Right cardiac atrium (tissue), 5 donors: Measurements from ENCODE around the gene NPLOC4. TPM values are rescaled to one million over a fixed set of nuclear protein-coding genes. Genes with fewer than 3 reads are reported as not detected.

Source experiments
- ATAC-seq, 2 donors: fragments of 200-7000 bp; cut with Tn5 transposase; one replicate each; pipeline versions ENCODE4 v1.8.0 to v1.9.1; 2020; ENCODE audit warnings: moderate library complexity in 2 of 2, mild to moderate bottlenecking in 1 of 2
- DNase-seq, 3 donors: peaks; one replicate each; pipeline ENCODE4 v3.0.0-alpha.2; 2020
- H3K27ac ChIP-seq: one replicate; pipeline ENCODE4 v1.5.1; 2013; ENCODE audit warnings: mild to moderate bottlenecking, low read length, control low read depth, moderate library complexity
- H3K27me3 ChIP-seq: one replicate; pipeline ENCODE4 v1.6.1; 2013; ENCODE audit not compliant: control insufficient read depth, insufficient read depth
- H3K4me1 ChIP-seq: one replicate; pipeline ENCODE4 v1.6.1; 2013; ENCODE audit warnings: low read length; ENCODE audit not compliant: control insufficient read depth, insufficient read depth
- H3K4me3 ChIP-seq: one replicate; pipeline ENCODE4 v1.5.1; 2013; ENCODE audit warnings: low read length, control low read depth
- H3K9me3 ChIP-seq: one replicate; pipeline ENCODE4 v1.6.1; 2013; ENCODE audit warnings: low read length; ENCODE audit not compliant: control insufficient read depth
- WGBS: extraction: QIAGEN DNeasy Blood & Tissue Kit; methylation state at CpG from one replicate; pipeline ENCODE4 v1.1.7; 2013; 5-methylcytosine and 5-hydroxymethylcytosine counted together
- intact Hi-C, 4 donors: fragments of 100-400 bp; cut with DNase I; formaldehyde crosslinking; loops; one replicate each; pipeline versions ENCODE4 v1.11.0 to v1.14.0; 2022 to 2023
- polyA plus RNA-seq: library from polyadenylated mRNA; stranded (reverse); fragments of 200-250 nt; gene quantifications from one replicate; pipeline ENCODE4 v1.2.3, GENCODE V29; 2013
- total RNA-seq, 4 donors: library from RNA; stranded (reverse); fragmentation: NEBNext Ultra II Directional; extraction: Animal tissue kit (Norgen Biotek cat#: 25700); gene quantifications; one replicate each; pipeline ENCODE4 v1.2.1, GENCODE V29; 2021
- donor health status: healthy with polysubstance abuse.
- donor health status: DM: no; HTN: yes; CAD: no.
- donor health status: DM: no; HTN: no; CAD: no.
- donor health status: DM: no; HTN: yes; CAD: no; lungs with severe emphysema.
- donor health status: DM: yes; HTN: yes; CAD: no.

Gene NPLOC4
- total and polyA plus RNA-seq, 5 donors, result 36.8 to 106 (median 85.1) TPM

GRCh38 chr17:81515530-81516041, 121.3 kb downstream of the NPLOC4 start:
- Histone ChIP-seq H3K27ac (peak overlapping the region; percentile 99), H3K27me3 (no peaks in the 10 kb centered on the region), H3K4me3 (peak overlapping the region; percentile 74), H3K4me1 (peaks cover 5% of the 10 kb centered on the region), H3K9me3 (no peaks in the 10 kb centered on the region)
- ATAC-seq, result no peak
- intact Hi-C loops, result loop anchor here in 1 of 4 donors (5.0 kb wide), 1 partner anchor 37 kb away; the partner anchor contains the start of gene FAAP100
- DNase-seq, result peak in 2 of 3 donors; percentile 66 to 69
- 51% methylated on average over 19 of the region's 19 CpGs for WGBS

DNA sequence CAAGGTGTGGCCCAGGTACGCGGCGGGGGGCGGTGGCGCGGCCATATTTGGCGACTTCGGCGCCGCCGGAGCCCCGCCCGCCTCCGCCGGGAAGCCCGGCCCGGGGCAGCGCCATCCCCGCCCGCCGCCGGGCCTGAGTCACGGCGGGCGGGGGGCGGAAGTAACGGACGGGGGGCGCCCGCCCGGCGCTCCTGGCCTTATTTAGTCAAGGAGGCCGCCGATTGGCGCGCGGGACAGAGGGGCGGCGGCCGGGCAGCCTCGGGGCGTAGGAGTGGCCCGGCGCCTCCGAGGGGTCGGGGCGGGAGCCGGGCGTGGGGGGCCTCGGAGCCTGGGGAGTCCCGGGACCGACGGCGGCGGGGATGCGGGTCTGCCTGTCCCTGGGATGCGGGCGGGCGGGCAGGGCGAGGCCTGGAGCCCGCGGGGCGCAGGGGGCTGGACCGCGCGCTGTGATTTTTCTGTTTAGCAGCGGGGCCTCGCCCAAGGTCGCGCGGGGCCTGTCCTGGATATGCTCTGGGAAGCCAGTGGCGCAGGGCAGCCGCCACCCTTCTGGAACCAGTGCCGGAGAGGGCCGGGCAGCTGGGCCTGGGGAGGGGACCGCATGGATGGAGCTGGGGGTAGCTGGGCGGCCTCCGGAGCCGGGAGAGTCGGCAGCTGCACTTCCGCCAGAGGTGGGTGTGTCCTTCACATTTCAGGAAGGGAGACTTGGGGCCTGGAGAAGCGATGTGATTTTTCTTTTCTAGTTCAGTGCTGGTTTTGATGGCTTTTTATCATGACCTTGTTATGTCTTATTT, 122.0 kb downstream of the NPLOC4 start:
- peak; percentile 87 to 95 (median 92) for DNase-seq
- peak; percentile 52 to 55 for ATAC-seq
- H3K4me3 ChIP-seq, result peak overlapping the region; percentile 74
- H3K27me3 ChIP-seq, result no peaks in the 10 kb centered on the region
- peaks cover 5% of the 10 kb centered on the region for H3K4me1 ChIP-seq
- no peaks in the 10 kb centered on the region for H3K9me3 ChIP-seq
- intact Hi-C loops, result loop anchor here in 1 of 4 donors (5.0 kb wide), 1 partner anchor 37 kb away; the partner anchor contains the start of gene FAAP100
- under 1% methylated on average over 82 of the region's 82 CpGs for WGBS
- H3K27ac ChIP-seq, result peak overlapping the region; percentile 99

- Histone ChIP-seq H3K27ac (peak overlapping the region; percentile 99), H3K9me3 (no peaks in the 10 kb centered on the region), H3K4me1 (peaks cover 5% of the 10 kb centered on the region), H3K4me3 (peak overlapping the region; percentile 74), H3K27me3 (no peaks in the 10 kb centered on the region)
- DNase-seq (no peak), ATAC-seq (no peak)
- WGBS, result under 1% methylated on average over 34 of the region's 34 CpGs
- intact Hi-C loops, result no loop called here
Observed at GRCh38 chr17:81514489-81514738, 122.5 kb downstream of the NPLOC4 start.

- H3K4me1 ChIP-seq, result peaks cover 5% of the 10 kb centered on the region
- under 1% methylated on average over 64 of the region's 64 CpGs for WGBS
- peak overlapping the region; percentile 99 for H3K27ac ChIP-seq
- intact Hi-C loops, result no loop called here
- no peaks in the 10 kb centered on the region for H3K9me3 ChIP-seq
- DNase-seq (peak; percentile 70 to 89 (median 88)), ATAC-seq (peak; percentile 18 to 39)
- no peaks in the 10 kb centered on the region for H3K27me3 ChIP-seq
- peak overlapping the region; percentile 74 for H3K4me3 ChIP-seq
Observed at GRCh38 chr17:81513753-81514488, 123.0 kb downstream of the NPLOC4 start.

- Histone ChIP-seq H3K27me3 (no peaks in the 10 kb centered on the region), H3K4me1 (peaks cover 2% of the 10 kb centered on the region), H3K27ac (peak overlapping the region; percentile 99), H3K4me3 (peak overlapping the region; percentile 74), H3K9me3 (no peaks in the 10 kb centered on the region)
- DNase-seq (peak; percentile 69 to 88 (median 86)), ATAC-seq (peak; percentile 10)
- WGBS, result under 1% methylated on average over 23 of the region's 23 CpGs
- intact Hi-C loops, result no loop called here
Observed at GRCh38 chr17:81513372-81513752, 123.5 kb downstream of the NPLOC4 start.

DNA sequence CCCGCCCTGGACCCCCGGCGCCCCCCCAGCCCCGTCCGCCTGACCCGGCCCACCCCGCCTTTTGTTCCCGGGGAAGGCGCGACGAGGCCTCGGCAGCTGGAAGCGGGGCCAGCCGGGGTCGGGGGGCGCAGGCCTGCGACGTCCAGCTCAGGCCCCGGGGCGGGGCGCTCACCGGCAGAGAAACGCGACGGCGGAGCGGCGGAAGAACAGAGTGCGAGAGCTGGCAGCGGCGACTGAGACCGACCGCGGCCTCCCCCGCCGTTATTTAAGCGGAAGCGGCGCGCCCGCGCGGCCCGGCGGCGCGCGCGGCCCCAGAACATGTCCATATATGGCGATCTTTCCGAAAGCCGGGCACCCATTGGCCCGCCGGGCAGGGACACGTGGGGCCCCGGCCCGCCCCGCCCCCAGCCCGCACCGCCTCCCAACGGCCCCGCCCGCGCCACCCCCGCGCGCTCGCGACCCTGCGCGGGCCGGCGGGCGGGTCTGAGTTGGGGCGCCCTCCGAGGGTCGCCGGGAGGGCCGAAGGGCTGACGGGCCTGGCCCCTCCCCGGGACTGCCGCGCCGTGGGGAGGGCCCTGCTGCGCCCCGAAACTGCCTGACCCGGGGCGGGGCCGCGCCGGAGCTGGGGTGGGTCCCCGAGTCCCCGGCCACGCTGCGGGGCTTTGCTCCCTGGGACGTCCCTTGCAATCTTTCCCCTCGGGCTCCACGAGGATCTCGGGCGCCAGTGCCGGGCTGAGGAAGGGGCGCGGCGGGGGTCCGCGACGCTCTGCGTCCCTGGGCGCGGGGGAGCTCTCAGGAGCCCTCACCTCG, 124.1 kb downstream of the NPLOC4 start, which contains the start of gene ACTG1:
Gene ACTG1, minus strand, starts transcription at position 238 of the 810 bp plus-strand sequence. CDS start 445 bp downstream, outside the sequence.
- DNase-seq, result peak; percentile 94 to 98 (median 97)
- Histone ChIP-seq H3K9me3 (no peaks in the 10 kb centered on the region), H3K4me3 (peak within 1 kb of the TSS; percentile 74), H3K27ac (peak within 1 kb of the TSS; percentile 99), H3K4me1 (no peaks in the 10 kb centered on the region), H3K27me3 (no peaks in the 10 kb centered on the region)
- WGBS, result under 1% methylated on average over 111 of the region's 111 CpGs
- ATAC-seq, result peak; percentile 67 to 75
- intact Hi-C loops, result no loop called here

- WGBS, result under 1% methylated on average over 62 of the region's 62 CpGs
- DNase-seq (peak in 2 of 3 donors; percentile 74 to 78), ATAC-seq (peak in 1 of 2 donors; percentile 0)
- no peaks in the 10 kb centered on the region for H3K4me1 ChIP-seq
- peak overlapping the region; percentile 74 for H3K4me3 ChIP-seq
- no peaks in the 10 kb centered on the region for H3K27me3 ChIP-seq
- H3K27ac ChIP-seq, result peak overlapping the region; percentile 80
- intact Hi-C loops, result no loop called here
- H3K9me3 ChIP-seq, result no peaks in the 10 kb centered on the region
Observed at GRCh38 chr17:81511804-81512561, 124.9 kb downstream of the NPLOC4 start.

- Histone ChIP-seq H3K27ac (peak overlapping the region; percentile 80), H3K4me1 (no peaks in the 10 kb centered on the region), H3K27me3 (no peaks in the 10 kb centered on the region), H3K9me3 (no peaks in the 10 kb centered on the region), H3K4me3 (peak overlapping the region; percentile 74)
- under 1% methylated on average over 9 of the region's 9 CpGs for WGBS
- intact Hi-C loops, result no loop called here
- no peak for DNase-seq
- no peak for ATAC-seq
Observed at GRCh38 chr17:81511554-81511803, 125.4 kb downstream of the NPLOC4 start.

DNA sequence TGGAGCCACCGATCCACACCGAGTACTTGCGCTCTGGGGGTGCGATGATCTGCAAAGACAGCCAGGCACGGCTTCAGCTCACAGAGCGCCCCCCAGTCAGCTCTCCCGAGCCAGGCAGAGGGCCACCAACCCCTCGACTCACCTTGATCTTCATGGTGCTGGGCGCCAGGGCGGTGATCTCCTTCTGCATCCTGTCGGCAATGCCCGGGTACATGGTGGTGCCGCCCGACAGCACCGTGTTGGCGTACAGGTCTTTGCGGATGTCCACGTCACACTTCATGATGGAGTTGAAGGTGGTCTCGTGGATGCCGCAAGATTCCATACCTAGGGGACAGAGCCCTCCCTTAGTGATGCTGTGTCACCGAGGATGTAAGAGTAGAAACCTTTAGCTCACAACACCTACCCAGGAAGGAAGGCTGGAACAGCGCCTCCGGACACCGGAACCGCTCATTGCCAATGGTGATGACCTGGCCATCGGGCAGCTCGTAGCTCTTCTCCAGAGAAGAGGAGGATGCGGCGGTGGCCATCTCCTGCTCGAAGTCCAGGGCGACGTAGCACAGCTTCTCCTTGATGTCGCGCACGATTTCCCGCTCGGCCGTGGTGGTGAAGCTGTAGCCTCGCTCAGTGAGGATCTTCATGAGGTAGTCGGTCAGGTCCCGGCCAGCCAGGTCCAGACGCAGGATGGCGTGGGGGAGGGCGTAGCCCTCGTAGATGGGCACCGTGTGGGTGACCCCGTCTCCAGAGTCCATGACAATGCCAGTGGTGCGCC, 125.9 kb downstream of the NPLOC4 start:
- 1% methylated on average over 48 of the region's 48 CpGs for WGBS
- intact Hi-C loops, result no loop called here

More for the DNA sequence above, 125.9 kb downstream of the NPLOC4 start:
- Histone ChIP-seq H3K4me1 (no peaks in the 10 kb centered on the region), H3K9me3 (no peaks in the 10 kb centered on the region), H3K27me3 (no peaks in the 10 kb centered on the region), H3K27ac (peak overlapping the region; percentile 80), H3K4me3 (peak overlapping the region; percentile 74)
- ATAC-seq, result no peak
- peak in 2 of 3 donors; percentile 76 to 77 for DNase-seq
